Measurements from ENCODE around the gene SLC26A1.
A peak's percentile ranks its signal among the peaks of the same experiment; 100 is the strongest.

The SLC26A1 gene

GRCh38 chr4:1014291-1015167 is 21.3 kb upstream of the SLC26A1 start:
- DNase-seq (ENCODE audit: low read depth in 1 of 2, low spot score in 1 of 2) = no peak

GRCh38 chr4:1013225-1014073 is 20.2 kb upstream of the SLC26A1 start:
- DNase-seq (ENCODE audit: low read depth in 1 of 2, low spot score in 1 of 2) = no peak

- peak in 1 of 2 donors; percentile 14 for DNase-seq (ENCODE audit: low read depth in 1 of 2, low spot score in 1 of 2)
Observed at GRCh38 chr4:1012034-1012739, 19.0 kb upstream of the SLC26A1 start.

- no peak for DNase-seq (ENCODE audit: low read depth in 1 of 2, low spot score in 1 of 2)
Observed at GRCh38 chr4:1011666-1012033, 18.4 kb upstream of the SLC26A1 start.

- peak; percentile 90 to 92 for DNase-seq (ENCODE audit: low read depth in 1 of 2, low spot score in 1 of 2)
Observed at GRCh38 chr4:1011022-1011665, 17.9 kb upstream of the SLC26A1 start, which contains the start of gene FGFRL1. TSS of gene FGFRL1 (plus strand) at chr4:1011626. CDS start at chr4:1012486, 860 bp downstream.

GRCh38 chr4:1010395-1011021 is 17.3 kb upstream of the SLC26A1 start:
- peak; percentile 26 to 30 for DNase-seq (ENCODE audit: low read depth in 1 of 2, low spot score in 1 of 2)

GRCh38 chr4:1009542-1010394 is 16.6 kb upstream of the SLC26A1 start:
- DNase-seq (ENCODE audit: low read depth in 1 of 2, low spot score in 1 of 2) = peak; percentile 64 to 65

- peak in 1 of 2 donors; percentile 18 for DNase-seq (ENCODE audit: low read depth in 1 of 2, low spot score in 1 of 2)
Observed at GRCh38 chr4:1008840-1009541, 15.8 kb upstream of the SLC26A1 start.

GRCh38 chr4:1006856-1007255 is 13.7 kb upstream of the SLC26A1 start:
- no peak for DNase-seq (ENCODE audit: low read depth in 1 of 2, low spot score in 1 of 2)

- DNase-seq (ENCODE audit: low read depth in 1 of 2, low spot score in 1 of 2) = no peak
Observed at GRCh38 chr4:1004557-1005485, 11.6 kb upstream of the SLC26A1 start.

GRCh38 chr4:1004071-1004418 is 10.8 kb upstream of the SLC26A1 start:
- DNase-seq (ENCODE audit: low read depth in 1 of 2, low spot score in 1 of 2) = no peak

- no peak for DNase-seq (ENCODE audit: low read depth in 1 of 2, low spot score in 1 of 2)
Observed at GRCh38 chr4:1003271-1004070, 10.3 kb upstream of the SLC26A1 start.

- DNase-seq (ENCODE audit: low read depth in 1 of 2, low spot score in 1 of 2) = no peak
Observed at GRCh38 chr4:1002631-1003251, 9.5 kb upstream of the SLC26A1 start.

- DNase-seq (ENCODE audit: low read depth in 1 of 2, low spot score in 1 of 2) = no peak
Observed at GRCh38 chr4:1002131-1002630, 9.0 kb upstream of the SLC26A1 start.

GRCh38 chr4:1001561-1002130 is 8.4 kb upstream of the SLC26A1 start:
- no peak for DNase-seq (ENCODE audit: low read depth in 1 of 2, low spot score in 1 of 2)

GRCh38 chr4:1000686-1001260 is 7.6 kb upstream of the SLC26A1 start:
- DNase-seq (ENCODE audit: low read depth in 1 of 2, low spot score in 1 of 2) = no peak

Measured in stimulated activated CD4-positive, alpha-beta T cell treated with anti-CD3 and anti-CD28 coated beads, Interleukin-15, amount 100 ng/mL, for 1 hour (primary cell).